Measurements from ENCODE around the gene DNER.

DNER gene

GRCh38 chr2:229393926-229394325 lies 320.4 kb downstream of the DNER start:
- TF ChIP-seq CTCF (IDR thresholded peaks at IDR 0.05; ENCODE audit: poor library complexity, severe bottlenecking) = no peak
- Histone ChIP-seq H3K9me3 (ENCODE audit: severe bottlenecking) (no peaks in the 10 kb centered on the region), H3K4me3 (ENCODE audit: severe bottlenecking) (no peak overlapping the region), H3K27me3 (ENCODE audit: insufficient read depth, poor library complexity, severe bottlenecking) (no peaks in the 10 kb centered on the region), H3K27ac (ENCODE audit: poor library complexity, severe bottlenecking) (no peak overlapping the region), H3K36me3 (ENCODE audit: low read depth) (no peaks in the 10 kb centered on the region), H3K4me1 (ENCODE audit: insufficient read depth, poor library complexity, severe bottlenecking) (no peaks in the 10 kb centered on the region)
- no peak for DNase-seq (ENCODE audit: low spot score)
- no peak for ATAC-seq (ENCODE audit: low read depth)

- Histone ChIP-seq H3K27ac (ENCODE audit: poor library complexity, severe bottlenecking) (no peak overlapping the region), H3K9me3 (ENCODE audit: severe bottlenecking) (no peaks in the 10 kb centered on the region), H3K4me3 (ENCODE audit: severe bottlenecking) (no peak overlapping the region), H3K36me3 (ENCODE audit: low read depth) (no peaks in the 10 kb centered on the region), H3K4me1 (ENCODE audit: insufficient read depth, poor library complexity, severe bottlenecking) (no peaks in the 10 kb centered on the region), H3K27me3 (ENCODE audit: insufficient read depth, poor library complexity, severe bottlenecking) (no peaks in the 10 kb centered on the region)
- no peak for TF ChIP-seq CTCF (IDR thresholded peaks at IDR 0.05; ENCODE audit: poor library complexity, severe bottlenecking)
- DNase-seq (ENCODE audit: low spot score) (no peak), ATAC-seq (ENCODE audit: low read depth) (no peak)
Measured at GRCh38 chr2:229392196-229392595, 322.2 kb downstream of the DNER start.

- no peak for TF ChIP-seq CTCF (IDR thresholded peaks at IDR 0.05; ENCODE audit: poor library complexity, severe bottlenecking)
- no peaks in the 10 kb centered on the region for H3K36me3 ChIP-seq (ENCODE audit: low read depth)
- no peak overlapping the region for H3K27ac ChIP-seq (ENCODE audit: poor library complexity, severe bottlenecking)
- DNase-seq (ENCODE audit: low spot score) (no peak), ATAC-seq (ENCODE audit: low read depth) (no peak)
- H3K27me3 ChIP-seq (ENCODE audit: insufficient read depth, poor library complexity, severe bottlenecking) = no peaks in the 10 kb centered on the region
- no peaks in the 10 kb centered on the region for H3K9me3 ChIP-seq (ENCODE audit: severe bottlenecking)
- no peak overlapping the region for H3K4me3 ChIP-seq (ENCODE audit: severe bottlenecking)
- H3K4me1 ChIP-seq (ENCODE audit: insufficient read depth, poor library complexity, severe bottlenecking) = no peaks in the 10 kb centered on the region
Measured at GRCh38 chr2:229388731-229389130, 325.6 kb downstream of the DNER start.

GRCh38 chr2:229387866-229388265 lies 326.5 kb downstream of the DNER start:
- Histone ChIP-seq H3K36me3 (ENCODE audit: low read depth) (no peaks in the 10 kb centered on the region), H3K4me1 (ENCODE audit: insufficient read depth, poor library complexity, severe bottlenecking) (no peaks in the 10 kb centered on the region), H3K27ac (ENCODE audit: poor library complexity, severe bottlenecking) (no peak overlapping the region), H3K4me3 (ENCODE audit: severe bottlenecking) (no peak overlapping the region), H3K27me3 (ENCODE audit: insufficient read depth, poor library complexity, severe bottlenecking) (no peaks in the 10 kb centered on the region), H3K9me3 (ENCODE audit: severe bottlenecking) (no peaks in the 10 kb centered on the region)
- no peak for TF ChIP-seq CTCF (IDR thresholded peaks at IDR 0.05; ENCODE audit: poor library complexity, severe bottlenecking)
- DNase-seq (ENCODE audit: low spot score) (no peak), ATAC-seq (ENCODE audit: low read depth) (no peak)

GRCh38 chr2:229380101-229380625 lies 334.2 kb downstream of the DNER start:
- H3K27me3 ChIP-seq (ENCODE audit: insufficient read depth, poor library complexity, severe bottlenecking) = no peaks in the 10 kb centered on the region
- no peaks in the 10 kb centered on the region for H3K9me3 ChIP-seq (ENCODE audit: severe bottlenecking)
- H3K4me1 ChIP-seq (ENCODE audit: insufficient read depth, poor library complexity, severe bottlenecking) = peaks cover 8% of the 10 kb centered on the region
- no peak for TF ChIP-seq CTCF (IDR thresholded peaks at IDR 0.05; ENCODE audit: poor library complexity, severe bottlenecking)
- no peak overlapping the region for H3K27ac ChIP-seq (ENCODE audit: poor library complexity, severe bottlenecking)
- DNase-seq (ENCODE audit: low spot score) = no peak
- no peak for ATAC-seq (ENCODE audit: low read depth)
- H3K4me3 ChIP-seq (ENCODE audit: severe bottlenecking) = no peak overlapping the region
- no peaks in the 10 kb centered on the region for H3K36me3 ChIP-seq (ENCODE audit: low read depth)

Measured in RWPE2 (cell line).